GM12878 (cell line): ENCODE data around the gene PPFIBP1. TPM values are rescaled to one million over a fixed set of nuclear protein-coding genes. Genes with fewer than 3 reads are reported as not detected.

Experiments
- ATAC-seq: fragments of 200-7000 bp; cut with Tn5 transposase; 3 replicates; pipeline ENCODE4 v1.9.1; 2020; ENCODE audit warnings: mild to moderate bottlenecking, moderate library complexity
- BruUV-seq: library from RNA; stranded (reverse); fragments of 400-500 nt; replicated peaks from 2 replicates; lab custom pipeline; 2021; lab: Mats Ljungman, UMichigan
- CTCF ChIA-PET: fragments of 300-600 bp; sonication (Branson Sonifier 250); formaldehyde crosslinking; extraction: SDS; loops from one replicate; lab custom pipeline; 2021; ENCODE audit warnings: inconsistent platforms; lab: Yijun Ruan, JAX
- POLR2A ChIA-PET: fragments of 350-600 bp; formaldehyde crosslinking; extraction: SDS; loops from one replicate; lab custom pipeline; 2021; ENCODE audit warnings: inconsistent platforms; lab: Charles Lee
- RAD21 ChIA-PET: fragments of 300-600 bp; sonication (Branson Sonifier 250); formaldehyde crosslinking; loops from one replicate; lab custom pipeline; 2023; ENCODE audit warnings: antibody characterized with exemption; ENCODE audit not compliant: unreplicated experiment; lab: Charles Lee
- SMC1A ChIA-PET: fragments of 300-600 bp; sonication (Branson Sonifier 250); formaldehyde crosslinking; loops from one replicate; lab custom pipeline; 2023; ENCODE audit not compliant: unreplicated experiment, uncharacterized antibody; lab: Charles Lee
- DNase-seq: peaks from one replicate; pipeline ENCODE4 v3.0.0-alpha.2; 2011; ENCODE audit warnings: low read depth, low spot score
- FAIRE-seq: peaks from 3 replicates; lab custom pipeline; 2011; peaks lifted over from hg19 to GRCh38; lab: Jason Lieb, UNC
- H2AFZ ChIP-seq: 2 replicates; pipeline ENCODE4 v1.6.0; 2011; ENCODE audit warnings: low read depth, low read length, control low read depth; ENCODE audit not compliant: control insufficient read depth
- H3K27ac ChIP-seq: 2 replicates; pipeline ENCODE4 v1.5.1; 2011; ENCODE audit warnings: control low read depth; ENCODE audit not compliant: control insufficient read depth, insufficient read depth
- H3K27me3 ChIP-seq, 2 experiments: replicated peaks in 1 of 2; 2 replicates each; pipeline versions ENCODE4 v1.6.0 to v1.6.1; 2011; ENCODE audit warnings: low read length in 1 of 2; ENCODE audit not compliant: control insufficient read depth in 2 of 2, insufficient read depth in 2 of 2
- H3K36me3 ChIP-seq, 2 experiments: 2 replicates each; pipeline ENCODE4 v1.5.1; 2011; ENCODE audit warnings: low read length in 1 of 2; ENCODE audit not compliant: control insufficient read depth in 2 of 2, insufficient read depth in 2 of 2
- H3K4me1 ChIP-seq: 2 replicates; pipeline ENCODE4 v1.6.1; 2011; ENCODE audit warnings: mild to moderate bottlenecking, low read length, moderate library complexity, mixed read lengths; ENCODE audit not compliant: control insufficient read depth, insufficient read depth
- H3K4me2 ChIP-seq: 2 replicates; pipeline ENCODE4 v1.6.0; 2011; ENCODE audit warnings: control low read depth; ENCODE audit not compliant: control insufficient read depth, insufficient read depth
- H3K4me3 ChIP-seq: fragments of 200-600 bp; sonication (generic); 2 replicates; pipeline ENCODE4 v1.5.1; 2016
- H3K79me2 ChIP-seq: 2 replicates; pipeline ENCODE4 v1.6.0; 2011; ENCODE audit warnings: low read length; ENCODE audit not compliant: control insufficient read depth, insufficient read depth
- H3K9ac ChIP-seq: 2 replicates; pipeline ENCODE4 v1.8.0; 2011; ENCODE audit warnings: low read length, control low read depth, mixed read lengths; ENCODE audit not compliant: control insufficient read depth, insufficient read depth
- H3K9me3 ChIP-seq: replicated peaks from 3 replicates; pipeline ENCODE4 v1.5.1; 2011; ENCODE audit warnings: mild to moderate bottlenecking, low read length; ENCODE audit not compliant: control insufficient read depth, insufficient read depth
- H4K20me1 ChIP-seq: 2 replicates; pipeline ENCODE4 v1.6.0; 2011; ENCODE audit not compliant: control insufficient read depth, insufficient read depth
- CBX3 ChIP-seq: fragments of 200-600 bp; sonication (generic); IDR thresholded peaks from 2 replicates; pipeline ENCODE4 v1.6.1; 2016; ENCODE audit warnings: low read depth, borderline replicate concordance
- FOS ChIP-seq: IDR thresholded peaks from 3 replicates; pipeline ENCODE4 v1.6.1; 2011; ENCODE audit warnings: borderline replicate concordance; ENCODE audit not compliant: insufficient read length; ENCODE audit errors: extremely low read depth
- IKZF2 ChIP-seq, 2 experiments: fragments of 450-650 bp; IDR thresholded peaks; 2 replicates each; pipeline ENCODE4 v1.6.1; 2017; ENCODE audit warnings: mild to moderate bottlenecking in 2 of 2, moderate library complexity in 2 of 2
- IRF4 ChIP-seq: IDR thresholded peaks from 2 replicates; pipeline ENCODE4 v1.6.1; 2011; ENCODE audit warnings: low read depth, low read length
- JUNB ChIP-seq: IDR thresholded peaks from 2 replicates; pipeline ENCODE4 v1.6.1; 2016; ENCODE audit warnings: antibody characterized with exemption, mild to moderate bottlenecking
- LARP7 ChIP-seq: fragments of 450-650 bp; IDR thresholded peaks from 2 replicates; pipeline ENCODE4 v1.6.1; 2017; ENCODE audit warnings: mild to moderate bottlenecking
- MEF2A ChIP-seq: IDR thresholded peaks from 2 replicates; pipeline ENCODE4 v1.6.1; 2011; ENCODE audit warnings: low read depth, mild to moderate bottlenecking, low read length, moderate library complexity; ENCODE audit not compliant: insufficient read depth
- NR2F1 ChIP-seq: fragments of 450-650 bp; conservative IDR thresholded peaks from 2 replicates; pipeline ENCODE4 v1.6.1; 2017; ENCODE audit warnings: mild to moderate bottlenecking
- PAX8 ChIP-seq: fragments of 450-650 bp; IDR thresholded peaks from 2 replicates; pipeline ENCODE4 v1.6.1; 2017; ENCODE audit warnings: mild to moderate bottlenecking, moderate library complexity
- RELA ChIP-seq: fragments of 450-650 bp; IDR thresholded peaks from 2 replicates; pipeline ENCODE4 v1.8.0; 2014; ENCODE audit warnings: borderline replicate concordance; ENCODE audit not compliant: partially characterized antibody
- RUNX3 ChIP-seq: IDR thresholded peaks from 2 replicates; pipeline ENCODE4 v1.6.1; 2012; ENCODE audit warnings: low read length, inconsistent platforms
- SRF ChIP-seq, 2 experiments: IDR thresholded peaks; 2 replicates each; pipeline ENCODE4 v1.6.1; 2011; ENCODE audit warnings: low read depth in 2 of 2, low read length in 2 of 2, mild to moderate bottlenecking in 1 of 2, moderate library complexity in 1 of 2
- TCF12 ChIP-seq: IDR thresholded peaks from 2 replicates; pipeline ENCODE4 v1.6.1; 2011; ENCODE audit warnings: low read depth, mild to moderate bottlenecking, low read length
- ZNF217 ChIP-seq: fragments of 450-650 bp; IDR thresholded peaks from 2 replicates; pipeline ENCODE4 v1.6.1; 2017; ENCODE audit warnings: antibody characterized with exemption, mild to moderate bottlenecking
- WGBS: methylation state at CpG from one replicate; pipeline ENCODE4 v1.1.6; 2016; ENCODE audit warnings: low lambda C conversion rate; ENCODE audit not compliant: insufficient replicate concordance, insufficient coverage; ENCODE audit errors: missing lambda C conversion rate; 5-methylcytosine and 5-hydroxymethylcytosine counted together
- in situ Hi-C: fragments of 300-500 bp; cut with MboI; formaldehyde crosslinking; loops from 9 replicates; pipeline ENCODE4 v1.14.3; 2018; ENCODE audit warnings: mixed read lengths
- intact Hi-C: fragments of 100-400 bp; cut with micrococcal nuclease; formaldehyde crosslinking; loops from one replicate; pipeline ENCODE4 v1.14.2; 2022; ENCODE audit not compliant: unreplicated experiment
- polyA plus RNA-seq, 11 experiments: library from polyadenylated mRNA; depleted of rRNA in 4 of 11; unstranded in 6 of 11; stranded (reverse) in 5 of 11; fragments of >200 nt; fragmentation: Nextera tagmentation in 4 of 11; fragmentation: Illumina TruSeq in 1 of 11; extraction: Ambion mirVana in 4 of 11; extraction: Trizol in 1 of 11; gene quantifications; 1 replicate in 1 of 11; 2 replicates in 10 of 11; pipeline versions ENCODE4 v1.2.1 to v1.2.3, GENCODE V29; 2011 to 2016; ENCODE audit warnings: inconsistent platforms in 2 of 11, missing spikeins in 2 of 11, low read depth in 1 of 11
- total RNA-seq, 4 experiments: library from RNA; depleted of rRNA in 3 of 4; stranded (reverse); fragments of >200 nt in 3 of 4; fragmentation: Illumina TruSeq in 1 of 4; extraction: Trizol in 1 of 4; gene quantifications; 2 replicates each; pipeline versions ENCODE4 v1.2.1 to v1.2.3, GENCODE V29; 2013 to 2021

PPFIBP1 gene
- total and polyA plus RNA-seq, 10 of the 15 experiments (the other 5 are each of a cell fraction or from before 2014, with no cell fraction given), result 0.47 to 7.8 (median 3.6) TPM

- Histone ChIP-seq H3K9me3 (peaks cover 2% of the 10 kb centered on the region; the same call in 2 of the 3 replicates), H4K20me1 (no peaks in the 10 kb centered on the region), H2AFZ (no peak overlapping the region), H3K9ac (no peak overlapping the region), H3K4me3 (no peak overlapping the region), H3K4me1 (peaks cover 4% of the 10 kb centered on the region), H3K27me3 (no peaks in the 10 kb centered on the region), H3K27ac (no peak overlapping the region), H3K79me2 (no peaks in the 10 kb centered on the region), H3K4me2 (no peak overlapping the region), H3K36me3 (peaks cover 0 to 4% of the 10 kb centered on the region in 2 experiments; a peak in 1 of 4 replicates)
- DNase-seq (peak; percentile 21), ATAC-seq (peak; percentile 36; the same call in 1 of the 3 replicates), FAIRE-seq (no peak)
- intact Hi-C loops (no loop called here), in situ Hi-C loops (no loop called here)
- ChIA-PET SMC1A (interaction anchor here (0.9 kb wide), 1 partner anchor 37 kb away, joined by 3 read pairs; no protein-coding TSS in a partner anchor), RAD21 (no interaction called here), CTCF (no interaction called here), POLR2A (no interaction called here)
- no TSS peak for BruUV-seq
- TF ChIP-seq JUNB (0 out of 2 replicates have a peak, but pooled peaks have one; percentile 25), TCF12 (0 out of 2 replicates have a peak, but pooled peaks have one; percentile 14), IRF4 (peak; percentile 58; the same call in 1 of the 2 replicates), MEF2A (peak; percentile 65; the same call in 1 of the 2 replicates), FOS (no peak), ZNF217 (no peak), LARP7 (no peak), CBX3 (no peak), IKZF2 (IDR thresholded peaks at IDR 0.05) (no peak), PAX8 (no peak), RUNX3 (peak; percentile 14; the same call in 1 of the 2 replicates), SRF (IDR thresholded peaks at IDR 0.05; ENCODE audit: low read depth in 2 of 2, low read length in 2 of 2) (0 out of 4 replicates have a peak, but pooled peaks of 1 of the 2 experiments have one; percentile 22), NR2F1 (0 out of 2 replicates have a peak, but pooled peaks have one; percentile 18), RELA (no peak)
- 46% methylated on average over 5 of the region's 5 CpGs for WGBS
Observed at GRCh38 chr12:27592548-27592947, 68.5 kb downstream of the PPFIBP1 start.
